ENCODE measurements around the gene AOPEP. TPM values are rescaled to one million over a fixed set of nuclear protein-coding genes. Genes with fewer than 3 reads are reported as not detected.

AOPEP gene
- polyA plus RNA-seq, 1 experiment, result 40.0 TPM

DNA sequence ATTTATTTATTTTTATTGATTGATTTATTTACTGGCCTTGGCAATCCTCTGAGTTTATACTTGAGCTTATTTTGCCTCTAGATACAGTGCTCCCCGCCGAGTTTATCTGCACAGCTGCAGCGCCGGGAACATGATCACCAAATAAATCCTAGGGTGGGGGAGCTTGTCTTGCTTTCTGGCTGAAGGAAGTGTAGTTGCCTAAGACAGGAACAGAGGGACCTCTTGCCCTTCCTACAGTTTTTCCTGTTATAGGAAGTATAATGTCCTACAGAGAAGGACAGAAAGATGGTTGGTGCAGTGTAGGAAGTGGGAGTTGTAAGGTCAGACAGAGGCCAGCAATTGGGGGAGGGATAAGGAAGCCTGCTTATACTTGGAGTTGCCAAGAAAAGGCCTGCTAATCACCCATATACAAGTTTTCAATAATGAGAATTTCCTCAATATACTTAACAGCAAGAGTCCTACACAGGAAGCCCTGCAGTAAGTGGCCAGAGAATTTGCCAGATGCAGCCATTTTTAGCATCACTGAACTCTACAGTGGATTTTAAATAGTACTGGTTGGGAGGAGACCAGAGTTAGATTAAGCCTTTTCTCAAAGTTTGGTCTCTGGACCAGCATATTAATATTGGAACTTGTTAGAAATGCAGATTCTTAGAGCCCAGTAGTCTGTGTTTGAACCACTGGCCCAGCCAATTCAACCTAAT, 7.7 kb downstream of the AOPEP start:
- TF ChIP-seq, protein P1, sequence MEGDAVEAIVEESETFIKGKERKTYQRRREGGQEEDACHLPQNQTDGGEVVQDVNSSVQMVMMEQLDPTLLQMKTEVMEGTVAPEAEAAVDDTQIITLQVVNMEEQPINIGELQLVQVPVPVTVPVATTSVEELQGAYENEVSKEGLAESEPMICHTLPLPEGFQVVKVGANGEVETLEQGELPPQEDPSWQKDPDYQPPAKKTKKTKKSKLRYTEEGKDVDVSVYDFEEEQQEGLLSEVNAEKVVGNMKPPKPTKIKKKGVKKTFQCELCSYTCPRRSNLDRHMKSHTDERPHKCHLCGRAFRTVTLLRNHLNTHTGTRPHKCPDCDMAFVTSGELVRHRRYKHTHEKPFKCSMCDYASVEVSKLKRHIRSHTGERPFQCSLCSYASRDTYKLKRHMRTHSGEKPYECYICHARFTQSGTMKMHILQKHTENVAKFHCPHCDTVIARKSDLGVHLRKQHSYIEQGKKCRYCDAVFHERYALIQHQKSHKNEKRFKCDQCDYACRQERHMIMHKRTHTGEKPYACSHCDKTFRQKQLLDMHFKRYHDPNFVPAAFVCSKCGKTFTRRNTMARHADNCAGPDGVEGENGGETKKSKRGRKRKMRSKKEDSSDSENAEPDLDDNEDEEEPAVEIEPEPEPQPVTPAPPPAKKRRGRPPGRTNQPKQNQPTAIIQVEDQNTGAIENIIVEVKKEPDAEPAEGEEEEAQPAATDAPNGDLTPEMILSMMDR (IDR thresholded peaks at IDR 0.05; ENCODE audit: low read depth, low read length), result no peak
- Histone ChIP-seq H3K4me3 (ENCODE audit: low read depth, low read length) (no peak overlapping the region), H3K27me3 (ENCODE audit: control insufficient read depth, insufficient read depth, low read length) (no peaks in the 10 kb centered on the region), H3K27ac (ENCODE audit: low read depth, low read length) (no peak overlapping the region), H3K9me3 (ENCODE audit: control insufficient read depth, insufficient read depth, low read length) (no peaks in the 10 kb centered on the region)
- DNase-seq (ENCODE audit: low read depth, low spot score), result no peak
- ChIA-PET POLR2A (no interaction called here), CTCF (interaction anchor here (0.9 kb wide), 1 partner anchor 11 kb away, joined by 4 read pairs; no protein-coding TSS in a partner anchor)

DNA sequence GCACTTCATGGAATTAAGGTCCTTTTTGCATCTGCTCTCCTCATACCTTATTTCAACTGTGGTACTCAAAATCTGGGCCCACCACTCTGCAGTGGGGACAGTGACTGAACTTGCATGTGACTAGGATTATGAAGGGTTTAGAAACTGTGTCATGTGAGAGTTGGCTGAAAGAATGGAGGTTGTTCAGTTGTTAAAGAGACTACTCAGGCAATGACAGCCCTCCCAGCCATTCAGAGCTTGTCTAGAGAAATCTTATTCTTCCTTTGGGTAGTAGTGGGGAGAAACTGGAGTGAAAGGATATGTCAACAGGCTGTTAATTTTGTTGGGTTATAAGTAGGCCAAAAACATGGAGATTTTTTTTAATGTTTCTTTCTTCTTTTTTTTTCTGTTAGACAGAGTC, 10.3 kb downstream of the AOPEP start:
- Histone ChIP-seq H3K27ac (ENCODE audit: low read depth, low read length) (no peak overlapping the region), H3K4me3 (ENCODE audit: low read depth, low read length) (no peak overlapping the region), H3K9me3 (ENCODE audit: control insufficient read depth, insufficient read depth, low read length) (no peaks in the 10 kb centered on the region), H3K27me3 (ENCODE audit: control insufficient read depth, insufficient read depth, low read length) (no peaks in the 10 kb centered on the region)
- no peak for DNase-seq (ENCODE audit: low read depth, low spot score)
- CTCF ChIA-PET, result interaction anchor here (1.0 kb wide), 1 partner anchor 46 kb away, joined by 3 read pairs; no protein-coding TSS in a partner anchor
- TF ChIP-seq, protein P1 (IDR thresholded peaks at IDR 0.05; ENCODE audit: low read depth, low read length), result no peak
- POLR2A ChIA-PET, result interaction anchor here (0.8 kb wide), 1 partner anchor 326 kb away, joined by 3 read pairs; no protein-coding TSS in a partner anchor

GRCh38 chr9:94740145-94740840, 13.8 kb downstream of the AOPEP start:
- Histone ChIP-seq H3K27ac (ENCODE audit: low read depth, low read length) (no peak overlapping the region), H3K9me3 (ENCODE audit: control insufficient read depth, insufficient read depth, low read length) (no peaks in the 10 kb centered on the region), H3K27me3 (ENCODE audit: control insufficient read depth, insufficient read depth, low read length) (no peaks in the 10 kb centered on the region), H3K4me3 (ENCODE audit: low read depth, low read length) (no peak overlapping the region)
- TF ChIP-seq, protein P1 (IDR thresholded peaks at IDR 0.05; ENCODE audit: low read depth, low read length), result no peak
- no peak for DNase-seq (ENCODE audit: low read depth, low spot score)
- CTCF ChIA-PET, result interaction anchor here (0.6 to 1.7 kb wide), 2 partner anchors 35 to 387 kb away, joined by 4 to 6 read pairs; no protein-coding TSS in a partner anchor
- POLR2A ChIA-PET, result no interaction called here

DNA sequence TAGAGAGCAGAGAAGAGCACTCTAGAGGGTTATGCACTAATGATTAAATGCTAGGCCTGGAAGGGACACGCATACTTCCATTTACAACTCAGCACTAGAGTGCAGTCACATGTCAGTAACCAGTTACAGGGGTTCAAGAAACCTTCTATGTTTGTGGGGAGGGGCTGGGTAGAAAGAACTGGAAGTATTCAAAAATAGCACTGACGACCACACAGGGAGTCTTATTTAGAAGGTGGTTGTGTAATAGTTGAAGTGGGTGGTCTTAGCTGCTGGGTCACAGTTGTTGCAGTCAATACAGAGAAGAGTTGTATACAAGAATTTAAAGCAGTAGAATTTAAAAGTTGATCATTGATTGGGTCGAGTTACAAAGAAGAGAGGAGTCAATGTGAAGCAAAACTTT, 15.4 kb downstream of the AOPEP start:
- ChIA-PET POLR2A (no interaction called here), CTCF (interaction anchor here (1.0 kb wide), 1 partner anchor 60 kb away, joined by 3 read pairs; no protein-coding TSS in a partner anchor)
- H3K27ac ChIP-seq (ENCODE audit: low read depth, low read length), result no peak overlapping the region
- no peak overlapping the region for H3K4me3 ChIP-seq (ENCODE audit: low read depth, low read length)
- TF ChIP-seq, protein P1 (IDR thresholded peaks at IDR 0.05; ENCODE audit: low read depth, low read length), result no peak
- no peak for DNase-seq (ENCODE audit: low read depth, low spot score)
- no peaks in the 10 kb centered on the region for H3K9me3 ChIP-seq (ENCODE audit: control insufficient read depth, insufficient read depth, low read length)
- H3K27me3 ChIP-seq (ENCODE audit: control insufficient read depth, insufficient read depth, low read length), result no peaks in the 10 kb centered on the region
